ENCODE data around the gene NARF. TPM values are rescaled to one million over a fixed set of nuclear protein-coding genes. Genes with fewer than 3 reads are reported as not detected.
"Not testable (repeated sequence)": the region's sequence is repeated elsewhere in the genome, so short reads cannot be mapped to it uniquely, and the experiment has no call there.

The NARF gene
- total RNA-seq, 6 experiments from 2014 or later: 9.3 to 48.6 (median 21.8) TPM

- peak overlapping the region; percentile 61 to 100 (median 100) for H3K27ac ChIP-seq
- 0% methylated on average over 4 of the region's 62 CpGs for WGBS (ENCODE audit: insufficient coverage, low coverage, low lambda C conversion rate, missing lambda C conversion rate)
- ATAC-seq: peak in 3 of 4 donors; percentile 1 to 2 (median 2)
- H3K9me3 ChIP-seq: no peaks in the 10 kb centered on the region
- TF ChIP-seq, protein P1, sequence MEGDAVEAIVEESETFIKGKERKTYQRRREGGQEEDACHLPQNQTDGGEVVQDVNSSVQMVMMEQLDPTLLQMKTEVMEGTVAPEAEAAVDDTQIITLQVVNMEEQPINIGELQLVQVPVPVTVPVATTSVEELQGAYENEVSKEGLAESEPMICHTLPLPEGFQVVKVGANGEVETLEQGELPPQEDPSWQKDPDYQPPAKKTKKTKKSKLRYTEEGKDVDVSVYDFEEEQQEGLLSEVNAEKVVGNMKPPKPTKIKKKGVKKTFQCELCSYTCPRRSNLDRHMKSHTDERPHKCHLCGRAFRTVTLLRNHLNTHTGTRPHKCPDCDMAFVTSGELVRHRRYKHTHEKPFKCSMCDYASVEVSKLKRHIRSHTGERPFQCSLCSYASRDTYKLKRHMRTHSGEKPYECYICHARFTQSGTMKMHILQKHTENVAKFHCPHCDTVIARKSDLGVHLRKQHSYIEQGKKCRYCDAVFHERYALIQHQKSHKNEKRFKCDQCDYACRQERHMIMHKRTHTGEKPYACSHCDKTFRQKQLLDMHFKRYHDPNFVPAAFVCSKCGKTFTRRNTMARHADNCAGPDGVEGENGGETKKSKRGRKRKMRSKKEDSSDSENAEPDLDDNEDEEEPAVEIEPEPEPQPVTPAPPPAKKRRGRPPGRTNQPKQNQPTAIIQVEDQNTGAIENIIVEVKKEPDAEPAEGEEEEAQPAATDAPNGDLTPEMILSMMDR (IDR thresholded peaks at IDR 0.05): no peak
- TF ChIP-seq POLR2A (IDR thresholded peaks at IDR 0.05): no peak
- peaks cover 0 to 23% (median 4%) of the 10 kb centered on the region in 4 donors for H3K36me3 ChIP-seq
- H3K4me1 ChIP-seq: peaks cover 0 to 25% (median 7%) of the 10 kb centered on the region in 4 donors
- peak in 1 of 3 donors; percentile 49 for DNase-seq
- peak overlapping the region; percentile 83 to 90 (median 85) for H3K4me3 ChIP-seq
- no peaks in the 10 kb centered on the region for H3K27me3 ChIP-seq
- intact Hi-C loops (cut with DNase I): no loop called here
These were observed 414 bp downstream of the NARF start for GRCh38 chr17:82458885-82459424.

DNA sequence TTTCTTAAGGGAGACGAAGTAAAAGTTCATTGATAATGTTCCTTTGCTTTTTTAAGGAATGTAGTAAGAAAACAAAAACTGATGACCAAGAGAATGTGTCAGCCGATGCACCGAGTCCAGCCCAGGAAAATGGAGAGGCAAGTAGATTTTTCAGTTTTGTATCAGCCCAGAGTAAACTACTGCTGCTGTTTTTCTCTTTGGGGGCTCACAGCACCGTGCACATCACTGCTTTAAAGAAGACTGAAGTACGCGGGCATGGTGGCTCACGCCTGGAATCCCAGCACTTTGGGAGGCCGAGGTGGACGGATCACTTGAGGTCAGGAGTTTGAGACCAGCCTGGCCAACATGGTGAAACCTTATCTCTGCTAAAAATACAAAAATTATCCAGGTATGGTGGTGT is 1.4 kb downstream of the NARF start:
- H3K27ac ChIP-seq; ATAC-seq; H3K9me3 ChIP-seq; DNase-seq; H3K27me3 ChIP-seq; intact Hi-C loops (cut with DNase I): not testable (repeated sequence)
- 92% methylated on average over 4 of the region's 9 CpGs for WGBS (ENCODE audit: insufficient coverage, low coverage, low lambda C conversion rate, missing lambda C conversion rate)
- Histone ChIP-seq H3K4me3 (peak overlapping the region in 1 of 3 donors; percentile 83), H3K36me3 (peaks cover 0 to 32% (median 6%) of the 10 kb centered on the region in 4 donors), H3K4me1 (peaks cover 0 to 25% (median 7%) of the 10 kb centered on the region in 4 donors)

DNA sequence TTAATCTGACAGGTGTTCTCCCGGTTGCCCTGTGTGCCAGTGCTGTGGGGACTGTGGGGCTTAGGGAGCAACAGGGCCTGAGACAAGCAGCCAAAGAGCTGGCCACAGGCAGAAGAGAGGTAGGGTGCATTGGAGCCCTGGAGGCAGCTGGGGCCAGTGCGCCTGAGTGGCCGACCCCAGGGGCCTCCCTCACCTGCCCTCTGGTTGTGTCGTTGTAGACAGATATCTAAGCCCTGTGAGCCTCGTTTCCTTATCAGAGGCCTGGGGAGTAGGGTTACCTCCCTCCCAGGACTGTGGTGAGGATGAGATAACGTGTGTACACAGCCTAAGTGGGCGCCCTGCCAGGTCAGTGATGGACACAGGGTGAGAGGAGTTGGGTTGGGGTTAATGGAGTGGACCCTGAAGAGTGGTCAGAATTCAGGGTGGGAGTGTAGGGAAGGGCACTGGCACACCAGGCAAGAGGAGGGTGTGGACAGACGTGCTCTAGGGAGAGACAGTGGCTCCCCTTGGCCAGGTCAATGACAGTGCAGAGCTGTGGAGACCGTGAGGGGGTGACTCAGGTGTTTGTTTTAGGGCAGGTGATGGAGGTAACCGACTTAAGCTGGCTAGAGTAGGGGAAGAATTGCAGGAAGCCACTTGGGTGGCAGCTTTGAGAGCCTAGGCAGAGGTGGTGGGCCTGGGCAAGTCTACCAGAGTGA is 3.4 kb downstream of the NARF start:
- no peaks in the 10 kb centered on the region for H3K9me3 ChIP-seq
- H3K27ac ChIP-seq: no peak overlapping the region
- intact Hi-C loops (cut with DNase I): no loop called here
- peaks cover 0 to 50% (median 6%) of the 10 kb centered on the region in 4 donors for H3K36me3 ChIP-seq
- peaks cover 0 to 25% (median 7%) of the 10 kb centered on the region in 4 donors for H3K4me1 ChIP-seq
- no peaks in the 10 kb centered on the region for H3K27me3 ChIP-seq
- no peak for TF ChIP-seq POLR2A (IDR thresholded peaks at IDR 0.05)
- TF ChIP-seq, protein P1 (IDR thresholded peaks at IDR 0.05): no peak
- H3K4me3 ChIP-seq: no peak overlapping the region
- peak in 1 of 4 donors; percentile 11 for ATAC-seq
- DNase-seq: peak in 2 of 3 donors; percentile 62 to 78
- WGBS (ENCODE audit: insufficient coverage, low coverage, low lambda C conversion rate, missing lambda C conversion rate): 51% methylated on average over 6 of the region's 10 CpGs

- peaks cover 0 to 16% (median 3%) of the 10 kb centered on the region in 4 donors for H3K4me1 ChIP-seq
- no peak for DNase-seq
- peaks cover 3 to 52% (median 6%) of the 10 kb centered on the region in 4 donors for H3K36me3 ChIP-seq
- intact Hi-C loops (cut with DNase I): no loop called here
- no peak for ATAC-seq
- no peaks in the 10 kb centered on the region for H3K9me3 ChIP-seq
- no peaks in the 10 kb centered on the region for H3K27me3 ChIP-seq
- no peak overlapping the region for H3K27ac ChIP-seq
- 67% methylated on average over 1 of the region's 6 CpGs for WGBS (ENCODE audit: insufficient coverage, low coverage, low lambda C conversion rate, missing lambda C conversion rate)
- H3K4me3 ChIP-seq: no peak overlapping the region
- TF ChIP-seq, protein P1 (IDR thresholded peaks at IDR 0.05): no peak
- no peak for TF ChIP-seq POLR2A (IDR thresholded peaks at IDR 0.05)
These were observed 4.8 kb downstream of the NARF start for GRCh38 chr17:82463391-82463790.

DNA sequence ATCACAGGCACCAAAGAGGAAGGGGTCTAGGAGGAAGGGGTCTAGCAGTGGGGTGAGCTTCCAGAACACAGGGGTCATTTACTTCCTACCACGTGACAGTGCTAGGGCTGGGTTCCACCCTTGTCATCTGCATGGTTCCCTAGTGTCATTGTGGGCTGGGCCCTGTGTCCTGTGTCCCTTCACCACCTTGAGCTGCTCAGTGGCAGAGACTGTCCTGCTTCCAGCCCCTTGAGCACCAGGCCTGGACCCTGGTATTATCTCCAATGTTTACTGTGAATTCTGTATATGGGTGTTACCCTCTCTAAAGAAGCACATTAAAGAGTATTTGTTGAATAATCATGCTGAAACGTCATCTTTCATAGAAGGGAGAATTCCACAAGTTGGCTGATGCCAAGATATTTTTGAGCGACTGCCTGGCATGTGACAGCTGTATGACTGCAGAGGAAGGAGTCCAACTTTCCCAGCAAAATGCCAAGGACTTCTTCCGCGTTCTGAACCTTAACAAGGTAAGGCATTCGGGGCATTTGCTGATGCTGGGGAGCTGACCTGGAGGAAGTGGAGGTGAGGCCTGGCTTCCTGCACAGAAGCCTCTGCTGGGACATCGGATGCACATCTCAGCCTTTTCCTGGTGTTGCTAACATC is 5.5 kb downstream of the NARF start:
- ATAC-seq: no peak
- WGBS (ENCODE audit: insufficient coverage, low coverage, low lambda C conversion rate, missing lambda C conversion rate): 58% methylated on average over 6 of the region's 7 CpGs
- Histone ChIP-seq H3K4me3 (no peak overlapping the region), H3K27ac (no peak overlapping the region), H3K4me1 (peaks cover 0 to 16% (median 3%) of the 10 kb centered on the region in 4 donors), H3K9me3 (no peaks in the 10 kb centered on the region), H3K27me3 (no peaks in the 10 kb centered on the region), H3K36me3 (peaks cover 3 to 59% (median 6%) of the 10 kb centered on the region in 4 donors)
- intact Hi-C loops (cut with DNase I): no loop called here
- TF ChIP-seq, protein P1 (IDR thresholded peaks at IDR 0.05): no peak
- no peak for TF ChIP-seq POLR2A (IDR thresholded peaks at IDR 0.05)
- no peak for DNase-seq
